DMS53 treated with DMSO at 0.1 percent for 48 hours (cell line): ENCODE measurements around the gene WDR83.
"Not testable (repeated sequence)": the region's sequence is repeated elsewhere in the genome, so short reads cannot be mapped to it uniquely, and the experiment has no call there.

Experiments
- DNase-seq: peaks from one replicate; lab custom pipeline; 2025; ENCODE audit not compliant: unreplicated experiment; lab: John Stamatoyannopoulos, UW

WDR83 gene

GRCh38 chr19:12681074-12681987 is 14.7 kb downstream of the WDR83 start, which contains the start of gene DHPS:
DHPS (minus strand) TSS chr19:12681880; CDS start chr19:12681766, 114 bp downstream.
- peak; percentile 84 for DNase-seq

GRCh38 chr19:12685831-12686230 is 19.2 kb downstream of the WDR83 start:
- no peak for DNase-seq

GRCh38 chr19:12687496-12688196 is 21.0 kb downstream of the WDR83 start, which contains the start of gene GNG14:
GNG14 (plus strand) TSS chr19:12687998; CDS start chr19:12688049, 51 bp downstream.
- no peak for DNase-seq

- no peak for DNase-seq
Observed at GRCh38 chr19:12689012-12689411, 22.4 kb downstream of the WDR83 start.

- no peak for DNase-seq
Observed at GRCh38 chr19:12689581-12690216, 23.1 kb downstream of the WDR83 start.

- no peak for DNase-seq
Observed at GRCh38 chr19:12692960-12693359, 26.4 kb downstream of the WDR83 start.

- no peak for DNase-seq
Observed at GRCh38 chr19:12694641-12695040, 28.0 kb downstream of the WDR83 start.

GRCh38 chr19:12695096-12695495 is 28.5 kb downstream of the WDR83 start:
- DNase-seq, result no peak

GRCh38 chr19:12695514-12695913 is 28.9 kb downstream of the WDR83 start:
- DNase-seq, result no peak

GRCh38 chr19:12695997-12696365 is 29.4 kb downstream of the WDR83 start:
- DNase-seq, result no peak

- peak; percentile 66 for DNase-seq
Observed at GRCh38 chr19:12696366-12697335, 30.0 kb downstream of the WDR83 start, which contains the start of gene FBXW9. FBXW9 (minus strand) TSS chr19:12696631; CDS start chr19:12696581, 50 bp downstream.

- not testable (repeated sequence) for DNase-seq
Observed at GRCh38 chr19:12697425-12697824, 30.8 kb downstream of the WDR83 start.

- DNase-seq, result no peak
Observed at GRCh38 chr19:12698138-12698537, 31.5 kb downstream of the WDR83 start.

- DNase-seq, result no peak
Observed at GRCh38 chr19:12701596-12702282, 35.1 kb downstream of the WDR83 start.

- DNase-seq, result no peak
Observed at GRCh38 chr19:12703046-12703445, 36.4 kb downstream of the WDR83 start.

GRCh38 chr19:12705169-12705568 is 38.6 kb downstream of the WDR83 start:
- DNase-seq, result no peak

GRCh38 chr19:12705654-12706331 is 39.2 kb downstream of the WDR83 start:
- no peak for DNase-seq

- no peak for DNase-seq
Observed at GRCh38 chr19:12706332-12706718, 39.7 kb downstream of the WDR83 start.

GRCh38 chr19:12708641-12709040 is 42.0 kb downstream of the WDR83 start:
- DNase-seq, result no peak
